Adipocyte (in vitro differentiated cells): Measurements from ENCODE around the gene EIF2B1.

Source experiments
- DNase-seq: peaks from one replicate; pipeline ENCODE4 v3.0.0-alpha.2; 2015; ENCODE audit warnings: low read depth
- H3K27me3 ChIP-seq: replicated peaks from 2 replicates; pipeline ENCODE4 v1.7.0; 2013; ENCODE audit warnings: mild to moderate bottlenecking, low read length, moderate library complexity; ENCODE audit not compliant: control insufficient read depth, insufficient read depth
- H3K36me3 ChIP-seq: 2 replicates; pipeline ENCODE4 v1.7.0; 2013; ENCODE audit warnings: low read length, mild to moderate bottlenecking, moderate library complexity; ENCODE audit not compliant: control insufficient read depth, insufficient read depth, severe bottlenecking
- H3K4me1 ChIP-seq: 2 replicates; pipeline ENCODE4 v1.7.0; 2013; ENCODE audit warnings: mild to moderate bottlenecking, low read length, moderate library complexity; ENCODE audit not compliant: control insufficient read depth, insufficient read depth
- H3K4me3 ChIP-seq: 2 replicates; pipeline ENCODE4 v1.7.0; 2013; ENCODE audit warnings: mild to moderate bottlenecking, low read length, moderate library complexity
- H3K9ac ChIP-seq: 2 replicates; pipeline ENCODE4 v1.7.0; 2013; ENCODE audit warnings: mild to moderate bottlenecking, low read length, moderate library complexity
- H3K9me3 ChIP-seq: 2 replicates; pipeline ENCODE4 v1.7.0; 2013; ENCODE audit warnings: mild to moderate bottlenecking, low read length, moderate library complexity; ENCODE audit not compliant: control insufficient read depth

EIF2B1 gene

DNA sequence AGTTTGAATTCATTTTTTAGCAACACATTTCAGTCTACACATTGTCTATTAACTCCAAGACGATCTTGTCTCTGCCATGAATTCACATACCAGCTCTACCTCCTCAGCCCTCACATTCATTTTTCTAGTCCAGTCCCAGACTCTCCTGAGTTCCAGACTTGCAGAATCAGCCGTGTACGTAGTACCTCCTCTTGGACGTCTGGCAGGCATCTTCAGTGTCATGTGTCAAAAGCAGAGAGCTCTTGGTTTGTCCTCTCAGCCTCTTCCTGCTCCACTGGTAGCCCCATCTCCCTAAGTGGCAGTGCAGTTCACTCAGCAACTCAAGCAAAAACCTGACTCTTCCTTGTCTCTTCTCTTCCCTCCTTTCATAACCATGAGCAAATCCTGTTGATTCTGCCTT, 22.9 kb upstream of the EIF2B1 start:
- H3K27me3 ChIP-seq = no peaks in the 10 kb centered on the region
- peaks cover 53% of the 10 kb centered on the region for H3K36me3 ChIP-seq
- H3K4me3 ChIP-seq = no peak overlapping the region
- H3K4me1 ChIP-seq = peaks cover 27% of the 10 kb centered on the region
- DNase-seq = no peak
- no peak overlapping the region for H3K9ac ChIP-seq
- H3K9me3 ChIP-seq = no peaks in the 10 kb centered on the region

DNA sequence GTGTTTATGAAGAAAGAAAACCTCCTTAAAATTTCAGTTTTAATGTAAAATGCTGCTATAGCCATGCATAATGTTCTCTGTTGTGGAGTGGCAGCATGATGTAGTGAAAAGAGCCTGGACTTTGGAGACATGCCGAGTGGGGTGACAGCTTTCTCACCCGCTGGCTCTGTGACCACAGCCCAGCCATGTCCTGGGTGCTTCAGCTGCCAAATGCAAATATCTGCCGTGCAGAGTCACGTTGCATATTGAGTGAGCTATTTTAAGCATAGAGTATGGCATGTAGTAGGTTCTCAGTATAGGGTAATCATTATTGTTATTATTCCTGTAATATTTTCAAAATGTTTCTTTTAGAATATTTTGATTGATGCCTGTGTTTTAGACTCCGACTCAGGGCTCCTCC, 21.9 kb upstream of the EIF2B1 start:
- Histone ChIP-seq H3K9me3 (no peaks in the 10 kb centered on the region), H3K4me1 (peaks cover 18% of the 10 kb centered on the region), H3K4me3 (no peak overlapping the region), H3K27me3 (no peaks in the 10 kb centered on the region), H3K36me3 (peaks cover 60% of the 10 kb centered on the region), H3K9ac (no peak overlapping the region)
- no peak for DNase-seq

DNA sequence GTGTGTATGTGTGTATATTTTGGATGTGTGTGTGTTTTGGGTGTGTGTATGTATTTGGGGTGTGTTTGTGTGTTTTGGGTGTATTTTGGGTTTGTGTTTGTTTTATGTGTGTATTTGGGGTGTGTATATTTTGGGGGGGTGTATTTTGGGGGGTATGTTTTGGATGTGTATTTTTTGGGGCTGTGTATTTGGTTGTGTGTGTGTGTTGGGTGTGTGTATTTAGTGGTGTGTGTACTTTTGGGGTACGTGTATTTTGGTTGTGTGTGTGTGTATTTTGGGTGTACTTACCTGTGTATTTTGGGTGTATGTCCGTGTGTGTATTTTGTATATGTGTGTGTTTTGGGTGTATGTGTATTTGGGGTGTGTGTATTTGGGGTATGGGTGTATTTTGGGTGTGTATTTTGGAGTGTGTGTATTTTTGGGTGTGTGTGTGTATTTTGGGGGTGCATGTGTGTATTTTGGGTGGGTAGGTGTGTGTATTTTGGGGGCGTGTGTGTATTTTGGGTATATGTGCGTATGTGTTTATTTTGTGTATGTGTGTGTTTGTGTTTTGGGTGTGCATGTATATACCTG, 20.7 kb upstream of the EIF2B1 start:
- no peak for DNase-seq
- H3K4me3 ChIP-seq = no peak overlapping the region
- no peaks in the 10 kb centered on the region for H3K27me3 ChIP-seq
- H3K36me3 ChIP-seq = peaks cover 68% of the 10 kb centered on the region
- no peaks in the 10 kb centered on the region for H3K9me3 ChIP-seq
- H3K9ac ChIP-seq = no peak overlapping the region
- H3K4me1 ChIP-seq = peaks cover 14% of the 10 kb centered on the region

DNA sequence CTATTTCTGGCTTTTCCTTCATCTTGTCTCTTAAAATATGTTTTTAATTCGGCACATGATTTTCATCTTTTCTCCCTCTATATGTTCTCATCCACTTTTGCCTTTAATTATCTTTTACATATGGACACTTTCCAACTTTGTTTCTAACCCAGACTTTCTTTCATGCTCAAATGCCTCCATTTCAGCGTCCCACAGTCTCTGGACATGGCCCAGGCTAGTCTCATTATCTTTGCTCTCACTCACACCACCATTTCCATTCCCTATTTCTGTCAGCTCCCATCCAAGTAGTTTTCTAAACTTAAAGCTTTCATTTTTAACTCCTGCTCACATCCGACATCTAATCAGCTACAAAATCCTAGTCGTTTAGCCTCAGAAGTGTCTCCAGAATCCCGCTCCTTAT, 14.9 kb upstream of the EIF2B1 start:
- Histone ChIP-seq H3K9ac (no peak overlapping the region), H3K4me3 (no peak overlapping the region), H3K36me3 (peaks cover 69% of the 10 kb centered on the region)

DNA sequence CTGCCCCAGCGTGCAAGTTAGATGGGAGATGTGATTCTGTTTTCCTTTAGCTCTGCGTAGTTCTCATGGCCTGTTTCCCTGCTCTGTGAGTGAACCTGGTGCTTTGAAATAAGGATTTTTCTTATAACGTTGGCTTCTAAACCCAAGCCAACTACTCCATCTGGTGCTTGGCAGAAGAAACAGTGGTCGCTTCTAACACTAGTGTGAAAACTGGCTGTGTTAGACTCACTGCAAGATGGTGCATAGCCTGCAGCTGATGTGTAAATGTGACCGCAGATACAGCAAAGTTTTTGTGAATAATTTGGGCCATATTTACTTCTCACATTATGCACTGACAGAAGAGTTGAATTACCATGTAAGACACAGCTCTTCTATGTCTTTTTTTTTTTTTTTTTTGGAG, 12.4 kb upstream of the EIF2B1 start:
- Histone ChIP-seq H3K4me1 (peaks cover 12% of the 10 kb centered on the region), H3K9me3 (no peaks in the 10 kb centered on the region), H3K4me3 (no peak overlapping the region), H3K36me3 (peaks cover 64% of the 10 kb centered on the region), H3K27me3 (no peaks in the 10 kb centered on the region), H3K9ac (no peak overlapping the region)
- no peak for DNase-seq

More for the DNA sequence above, 14.9 kb upstream of the EIF2B1 start:
- H3K9me3 ChIP-seq = no peaks in the 10 kb centered on the region
- peaks cover 12% of the 10 kb centered on the region for H3K4me1 ChIP-seq
- no peak for DNase-seq
- H3K27me3 ChIP-seq = no peaks in the 10 kb centered on the region

DNA sequence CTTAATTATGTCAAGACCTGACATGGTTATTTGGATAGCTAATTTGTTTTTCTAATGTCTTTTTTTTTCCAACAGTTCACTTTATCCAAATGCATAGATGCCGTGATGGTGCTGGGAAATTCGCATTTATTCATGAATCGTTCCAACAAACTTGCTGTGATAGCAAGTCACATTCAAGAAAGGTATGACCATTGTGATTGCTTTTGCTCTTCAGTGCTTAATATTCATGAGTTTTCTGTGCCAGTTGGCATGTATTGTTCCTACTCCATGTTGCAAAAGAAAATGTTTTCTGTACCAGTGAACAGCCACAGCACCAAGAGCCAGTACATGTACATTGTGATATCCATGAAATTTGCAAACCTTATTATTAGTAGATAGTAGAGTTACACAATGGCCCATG, 11.9 kb upstream of the EIF2B1 start:
- H3K36me3 ChIP-seq = peaks cover 59% of the 10 kb centered on the region
- H3K9ac ChIP-seq = no peak overlapping the region
- no peak for DNase-seq
- H3K9me3 ChIP-seq = no peaks in the 10 kb centered on the region
- no peak overlapping the region for H3K4me3 ChIP-seq
- peaks cover 12% of the 10 kb centered on the region for H3K4me1 ChIP-seq
- no peaks in the 10 kb centered on the region for H3K27me3 ChIP-seq

DNA sequence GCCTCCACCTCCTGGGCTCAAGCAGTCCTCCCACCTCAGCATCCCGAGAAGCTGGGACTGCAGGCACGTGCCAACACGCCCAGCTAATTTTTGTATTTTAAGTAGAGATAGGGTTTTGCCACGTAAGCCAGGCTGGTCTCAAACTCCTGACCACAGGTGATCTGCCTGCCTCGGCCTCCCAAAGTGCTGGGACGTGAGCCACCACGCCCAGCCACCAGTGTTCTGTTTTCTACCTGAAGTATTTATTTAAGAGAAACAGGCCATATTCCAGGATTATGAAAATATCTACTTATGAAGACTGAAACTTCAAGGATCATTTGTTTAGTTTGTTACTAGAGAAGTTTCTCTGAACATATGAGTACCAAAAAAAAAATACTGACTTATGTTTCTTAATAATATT, 10.4 kb upstream of the EIF2B1 start:
- H3K27me3 ChIP-seq = no peaks in the 10 kb centered on the region
- H3K9ac ChIP-seq = no peak overlapping the region
- no peak for DNase-seq
- H3K4me1 ChIP-seq = peaks cover 3% of the 10 kb centered on the region
- H3K36me3 ChIP-seq = peaks cover 54% of the 10 kb centered on the region
- no peaks in the 10 kb centered on the region for H3K9me3 ChIP-seq
- no peak overlapping the region for H3K4me3 ChIP-seq

DNA sequence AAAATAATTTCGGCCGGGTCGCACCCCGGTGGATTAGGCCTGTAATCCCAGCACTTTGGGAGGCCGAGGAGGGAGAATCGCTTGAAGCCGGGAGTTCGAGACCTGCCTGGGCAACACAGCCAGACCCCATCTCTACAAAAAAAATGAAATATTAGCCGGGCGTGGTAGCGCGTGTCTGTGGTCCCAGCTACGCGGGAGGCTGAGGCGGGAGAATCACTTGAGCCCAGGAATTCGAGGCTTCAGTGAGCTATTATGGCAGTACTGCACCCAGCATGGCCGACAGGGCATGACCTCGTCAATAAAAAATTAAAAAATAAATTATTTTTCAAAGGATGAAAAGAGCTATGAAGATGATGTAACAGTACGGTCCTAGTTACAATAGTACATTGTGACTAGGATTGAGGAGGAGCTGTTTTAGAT, 666 bp upstream of the EIF2B1 start:
- Histone ChIP-seq H3K9ac (peak overlapping the region; percentile 99), H3K9me3 (no peaks in the 10 kb centered on the region), H3K4me1 (peaks cover 13% of the 10 kb centered on the region), H3K4me3 (peak overlapping the region; percentile 100), H3K27me3 (no peaks in the 10 kb centered on the region), H3K36me3 (peaks cover 20% of the 10 kb centered on the region)
- DNase-seq = no peak

DNA sequence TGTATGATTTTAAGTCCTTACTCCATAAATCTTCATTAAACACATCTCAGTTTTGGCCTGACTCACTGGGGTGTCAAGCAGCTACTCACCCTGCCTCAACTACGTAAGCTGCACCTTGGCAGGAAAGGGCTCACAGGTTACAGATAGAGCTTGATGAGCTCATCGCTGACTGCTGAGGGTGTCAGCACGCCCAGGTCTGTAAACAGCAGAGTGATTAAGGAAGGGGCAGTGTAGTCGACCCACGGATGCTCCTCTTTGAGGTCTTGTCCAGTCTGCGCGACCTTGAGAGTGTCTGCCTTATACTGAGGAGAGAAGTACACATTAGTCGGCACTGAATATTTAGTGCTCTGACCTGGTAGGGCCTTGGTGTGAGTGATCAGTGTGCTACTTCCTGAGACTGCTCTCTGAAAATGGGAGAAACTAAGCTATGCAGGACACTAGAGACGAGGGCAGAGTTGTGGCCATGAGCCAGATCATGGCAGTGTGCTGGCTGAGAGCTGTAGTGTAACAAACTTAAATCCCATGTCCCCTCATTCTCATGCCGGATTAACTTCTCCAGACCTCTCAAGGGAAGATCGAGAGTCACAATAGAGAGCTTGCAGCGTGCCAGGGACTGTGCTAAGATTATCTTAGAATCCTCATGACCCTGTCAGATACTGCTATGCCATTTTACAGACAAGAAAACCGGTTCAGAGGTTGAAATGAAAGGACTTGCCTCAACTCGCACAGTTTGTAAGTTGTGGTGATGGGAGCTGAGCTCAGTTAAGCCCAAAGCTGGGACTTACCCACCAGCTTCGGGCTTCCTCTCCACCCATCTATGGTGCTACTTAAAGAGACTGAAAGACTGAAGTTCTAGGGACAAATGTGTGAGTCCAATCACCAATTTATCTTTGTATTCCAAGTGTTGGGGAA, 11.6 kb downstream of the EIF2B1 start:
- Histone ChIP-seq H3K36me3 (peaks cover 90% of the 10 kb centered on the region), H3K27me3 (no peaks in the 10 kb centered on the region), H3K4me1 (no peaks in the 10 kb centered on the region), H3K4me3 (no peak overlapping the region), H3K9ac (no peak overlapping the region), H3K9me3 (no peaks in the 10 kb centered on the region)
- no peak for DNase-seq

DNA sequence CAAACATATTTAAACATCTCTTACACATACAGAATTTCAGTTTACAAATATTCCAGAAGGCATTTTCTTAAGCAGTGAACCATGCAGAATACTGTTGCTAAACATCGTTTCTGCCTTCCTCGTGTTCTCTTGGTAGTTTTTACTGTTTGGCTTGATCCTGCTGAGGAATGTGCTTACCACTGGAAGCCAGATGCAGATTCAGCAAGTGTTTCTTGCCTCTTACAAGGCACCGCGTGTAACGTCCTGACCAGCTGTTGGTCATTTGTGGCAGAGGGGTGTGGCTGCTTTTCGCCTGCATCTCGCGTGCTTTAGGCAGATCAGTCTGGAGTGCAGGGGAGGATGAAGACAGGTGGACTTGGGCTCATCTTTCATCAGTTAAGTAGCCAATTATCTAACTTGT, 12.4 kb downstream of the EIF2B1 start:
- Histone ChIP-seq H3K4me3 (no peak overlapping the region), H3K36me3 (peaks cover 90% of the 10 kb centered on the region), H3K4me1 (no peaks in the 10 kb centered on the region), H3K9me3 (no peaks in the 10 kb centered on the region), H3K9ac (no peak overlapping the region), H3K27me3 (no peaks in the 10 kb centered on the region)
- no peak for DNase-seq

DNA sequence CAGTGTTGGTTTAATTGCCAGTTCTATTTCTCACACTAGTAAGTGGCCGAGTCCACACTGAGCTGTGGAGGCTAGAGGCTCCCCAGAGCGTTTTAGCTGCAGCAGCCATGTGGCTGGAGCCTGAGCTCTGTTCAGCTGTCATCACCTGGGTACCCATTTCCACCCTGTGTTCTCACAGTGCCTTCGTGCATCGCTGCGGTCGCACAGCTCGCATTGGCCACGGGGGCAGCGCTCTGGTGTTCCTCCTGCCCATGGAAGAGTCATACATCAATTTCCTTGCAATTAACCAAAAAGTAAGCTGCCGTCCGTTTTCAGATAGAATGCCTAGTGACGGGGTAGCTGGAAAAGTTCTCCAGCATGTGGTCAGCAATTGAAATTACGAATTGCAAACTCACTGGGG, 15.9 kb downstream of the EIF2B1 start:
- no peak overlapping the region for H3K4me3 ChIP-seq

More for the DNA sequence above, 15.9 kb downstream of the EIF2B1 start:
- Histone ChIP-seq H3K9ac (no peak overlapping the region), H3K36me3 (peaks cover 84% of the 10 kb centered on the region), H3K4me1 (peaks cover 16% of the 10 kb centered on the region), H3K9me3 (no peaks in the 10 kb centered on the region), H3K27me3 (no peaks in the 10 kb centered on the region)
- no peak for DNase-seq
